Heart left ventricle (tissue), 13 donors: ENCODE data around the gene STARD8.

ENCODE experiments used
- CTCF ChIP-seq, 12 donors: fragments of 200-600 bp; sonication (generic) in 4 of 12; IDR thresholded peaks; one replicate each; pipeline versions ENCODE4 v1.5.0 to v1.8.0; 2018 to 2022; ENCODE audit warnings: antibody characterized with exemption in 12 of 12, mild to moderate bottlenecking in 5 of 12
- POLR2A ChIP-seq, 2 donors: fragments of 450-650 bp; IDR thresholded peaks; one replicate each; pipeline ENCODE4 v1.6.1; 2017; ENCODE audit warnings: antibody characterized with exemption in 2 of 2, mild to moderate bottlenecking in 2 of 2, moderate library complexity in 2 of 2
- donor health status: ischemic (EF 13 %, LVEDD 7.1; RV severe dilation, severe dysfunction).
- donor health status: DM: no; HTN: yes; CAD: no.
- donor health status: DM: no; HTN: no; CAD: no.
- donor health status: ischemic (EF 25% LVEDD 6.9; RV normal size, moderate dysfunction).
- donor health status: ischemic (EF 25% LVEDD 5.7; RV mildly dilated, moderate dysfunction).
- donor health status: ischemic (EF 35%, LVEDD 5.7; RV mildly dilated, moderate dysfunction).
- donor health status: nonischemic (EF 11% LVEDD 7.7; RV severe dilation, severe dysfunction).
- donor health status: DM: yes; HTN: yes; CAD: no.
- donor health status: PGD.
- donor health status: ischemic (EF 29% LVEDD 5.4; RV normal size, mild dysfunction).
- donor health status: nonischemic (EF 23%, LVEDD 6.1; RV moderate dilation, normal function).

GRCh38 chrX:68691921-68692320 is 44.5 kb downstream of the STARD8 start:
- TF ChIP-seq CTCF (IDR thresholded peaks at IDR 0.05) (peak in 1 of 12 donors; percentile 11), POLR2A (IDR thresholded peaks at IDR 0.05) (no peak)
